22Rv1 (cell line): ENCODE measurements around the gene EXD3.

Source experiments
- ZFX ChIP-seq: fragments of 450-650 bp; IDR thresholded peaks from 2 replicates; pipeline ENCODE4 v1.6.1; 2017; ENCODE audit warnings: antibody characterized with exemption, borderline replicate concordance
- TF ChIP-seq, protein P1 (sequence below): fragments of 450-650 bp; IDR thresholded peaks from 2 replicates; pipeline ENCODE4 v1.5.1; 2017; ENCODE audit warnings: mild to moderate bottlenecking

DNA sequence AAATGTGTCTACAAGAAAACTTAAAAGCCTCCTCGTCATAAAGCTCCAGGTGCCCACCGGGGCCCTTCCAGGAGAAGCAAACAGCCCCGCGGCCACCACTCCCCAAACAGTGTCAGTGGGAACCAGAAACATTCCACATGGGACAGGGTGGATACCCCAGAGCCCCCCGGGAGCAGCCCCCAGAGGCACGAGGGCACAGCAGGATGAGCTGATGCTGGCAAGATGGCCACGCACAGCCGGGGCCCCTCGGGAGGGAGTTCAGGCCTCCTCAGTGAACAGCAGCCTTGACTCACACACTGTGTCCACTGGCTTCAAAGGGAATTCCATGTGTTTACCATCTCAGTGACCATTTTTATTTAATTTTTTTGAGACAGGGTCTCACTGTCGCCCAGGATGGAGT lies 10.5 kb downstream of the EXD3 start:
- no peak for TF ChIP-seq ZFX
- TF ChIP-seq, protein P1, sequence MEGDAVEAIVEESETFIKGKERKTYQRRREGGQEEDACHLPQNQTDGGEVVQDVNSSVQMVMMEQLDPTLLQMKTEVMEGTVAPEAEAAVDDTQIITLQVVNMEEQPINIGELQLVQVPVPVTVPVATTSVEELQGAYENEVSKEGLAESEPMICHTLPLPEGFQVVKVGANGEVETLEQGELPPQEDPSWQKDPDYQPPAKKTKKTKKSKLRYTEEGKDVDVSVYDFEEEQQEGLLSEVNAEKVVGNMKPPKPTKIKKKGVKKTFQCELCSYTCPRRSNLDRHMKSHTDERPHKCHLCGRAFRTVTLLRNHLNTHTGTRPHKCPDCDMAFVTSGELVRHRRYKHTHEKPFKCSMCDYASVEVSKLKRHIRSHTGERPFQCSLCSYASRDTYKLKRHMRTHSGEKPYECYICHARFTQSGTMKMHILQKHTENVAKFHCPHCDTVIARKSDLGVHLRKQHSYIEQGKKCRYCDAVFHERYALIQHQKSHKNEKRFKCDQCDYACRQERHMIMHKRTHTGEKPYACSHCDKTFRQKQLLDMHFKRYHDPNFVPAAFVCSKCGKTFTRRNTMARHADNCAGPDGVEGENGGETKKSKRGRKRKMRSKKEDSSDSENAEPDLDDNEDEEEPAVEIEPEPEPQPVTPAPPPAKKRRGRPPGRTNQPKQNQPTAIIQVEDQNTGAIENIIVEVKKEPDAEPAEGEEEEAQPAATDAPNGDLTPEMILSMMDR, result no peak
